Measurements from ENCODE around the gene ZNF385C.

GRCh38 chr17:42079541-42079940 lies 18.7 kb downstream of the ZNF385C start:
- TF ChIP-seq POLR2A (IDR thresholded peaks at IDR 0.05) (no peak), CTCF (IDR thresholded peaks at IDR 0.05) (no peak)
